ENCODE results near the gene ZNF423. TPM values are rescaled to one million over a fixed set of nuclear protein-coding genes. Genes with fewer than 3 reads are reported as not detected.

Gene ZNF423
- total and polyA plus RNA-seq, 4 donors: 1.1 to 14.8 (median 3.3) TPM

- 57 to 65% methylated on average over 18 of the region's 18 CpGs for whole genome bisulfite sequencing, 2 donors
- peaks cover 0 to 82% (median 41%) of the 10 kb centered on the region in 5 donors for H3K4me1 ChIP-seq (ENCODE audit: control insufficient read depth in 5 of 5, insufficient read depth in 5 of 5, low read length in 5 of 5)
Measured at GRCh38 chr16:49701065-49701685, 154.7 kb downstream of the ZNF423 start.

GRCh38 chr16:49700251-49701064, 155.5 kb downstream of the ZNF423 start:
- Histone ChIP-seq H3K4me1 (ENCODE audit: control insufficient read depth in 5 of 5, insufficient read depth in 5 of 5, low read length in 5 of 5) (peaks cover 0 to 84% (median 41%) of the 10 kb centered on the region in 5 donors), H3K9me3 (ENCODE audit: control insufficient read depth in 4 of 4, insufficient read depth in 3 of 4, low read length in 3 of 4) (peaks cover 0 to 8% (median 0%) of the 10 kb centered on the region in 4 donors), H3K27me3 (ENCODE audit: control insufficient read depth in 3 of 3, insufficient read depth in 3 of 3, low read length in 2 of 3) (no peaks in the 10 kb centered on the region), H3K36me3 (ENCODE audit: control insufficient read depth in 4 of 4, insufficient read depth in 4 of 4, low read length in 4 of 4) (no peaks in the 10 kb centered on the region), H3K4me3 (no peak overlapping the region), H3K9ac (ENCODE audit: insufficient read depth in 1 of 2, low read length in 2 of 2) (peak overlapping the region in 1 of 2 donors; percentile 7), H3K27ac (ENCODE audit: low read depth in 1 of 2, low read length in 1 of 2) (peak overlapping the region; percentile 14 to 24)
- no peak for ATAC-seq (ENCODE audit: insufficient read depth, low FRiP score)
- DNase-seq: peak; percentile 85 to 97 (median 94)
- WGBS, 2 donors: 44 to 73% methylated on average over 9 to 10 of the region's 10 CpGs
- no peak for TF ChIP-seq CTCF (IDR thresholded peaks at IDR 0.05; ENCODE audit: control extremely low read depth, extremely low read depth)

More at GRCh38 chr16:49701065-49701685, 154.7 kb downstream of the ZNF423 start:
- no peak for ATAC-seq (ENCODE audit: insufficient read depth, low FRiP score)
- Histone ChIP-seq H3K36me3 (ENCODE audit: control insufficient read depth in 4 of 4, insufficient read depth in 4 of 4, low read length in 4 of 4) (no peaks in the 10 kb centered on the region), H3K9ac (ENCODE audit: insufficient read depth in 1 of 2, low read length in 2 of 2) (peak overlapping the region in 1 of 2 donors; percentile 15), H3K27me3 (ENCODE audit: control insufficient read depth in 3 of 3, insufficient read depth in 3 of 3, low read length in 2 of 3) (no peaks in the 10 kb centered on the region), H3K27ac (ENCODE audit: low read depth in 1 of 2, low read length in 1 of 2) (no peak overlapping the region), H3K9me3 (ENCODE audit: control insufficient read depth in 4 of 4, insufficient read depth in 3 of 4, low read length in 3 of 4) (peaks cover 0 to 8% (median 0%) of the 10 kb centered on the region in 4 donors), H3K4me3 (no peak overlapping the region)
- no peak for TF ChIP-seq CTCF (IDR thresholded peaks at IDR 0.05; ENCODE audit: control extremely low read depth, extremely low read depth)
- peak in 1 of 3 donors; percentile 60 for DNase-seq

- DNase-seq: no peak
Measured at GRCh38 chr16:49699841-49700175, 156.1 kb downstream of the ZNF423 start.

More at GRCh38 chr16:49699841-49700175, 156.1 kb downstream of the ZNF423 start:
- no peak for TF ChIP-seq CTCF (IDR thresholded peaks at IDR 0.05; ENCODE audit: control extremely low read depth, extremely low read depth)
- WGBS, 2 donors: 70 to 93% methylated on average over 3 of the region's 3 CpGs
- no peaks in the 10 kb centered on the region for H3K27me3 ChIP-seq (ENCODE audit: control insufficient read depth in 3 of 3, insufficient read depth in 3 of 3, low read length in 2 of 3)
- peak overlapping the region; percentile 21 to 72 for H3K27ac ChIP-seq (ENCODE audit: low read depth in 1 of 2, low read length in 1 of 2)
- no peak for ATAC-seq (ENCODE audit: insufficient read depth, low FRiP score)
- H3K4me1 ChIP-seq (ENCODE audit: control insufficient read depth in 5 of 5, insufficient read depth in 5 of 5, low read length in 5 of 5): peaks cover 0 to 84% (median 41%) of the 10 kb centered on the region in 5 donors
- no peak overlapping the region for H3K4me3 ChIP-seq
- no peaks in the 10 kb centered on the region for H3K36me3 ChIP-seq (ENCODE audit: control insufficient read depth in 4 of 4, insufficient read depth in 4 of 4, low read length in 4 of 4)
- peak overlapping the region in 1 of 2 donors; percentile 36 for H3K9ac ChIP-seq (ENCODE audit: insufficient read depth in 1 of 2, low read length in 2 of 2)
- H3K9me3 ChIP-seq (ENCODE audit: control insufficient read depth in 4 of 4, insufficient read depth in 3 of 4, low read length in 3 of 4): peaks cover 0 to 7% (median 0%) of the 10 kb centered on the region in 4 donors

All from lung (tissue), 12 donors.